ENCODE data around the gene P2RY2. TPM values are rescaled to one million over a fixed set of nuclear protein-coding genes. Genes with fewer than 3 reads are reported as not detected.

Gene P2RY2
- total and polyA plus RNA-seq, 9 of the 15 experiments (the other 6 are each of a cell fraction or from before 2014, with no cell fraction given): not detected

GRCh38 chr11:73217131-73217809, 811 bp upstream of the P2RY2 start:
- TF ChIP-seq TCF3 (CRISPR knock-in tag; IDR thresholded peaks at IDR 0.05): 0 out of 2 replicates have a peak, but pooled peaks have one; percentile 19
- TF ChIP-seq ZNF707 (CRISPR knock-in tag; conservative IDR thresholded peaks at IDR 0.05): no peak
- 0 out of 2 replicates have a peak, but pooled peaks have one; percentile 28 for TF ChIP-seq ZNF24 (IDR thresholded peaks at IDR 0.05)
- peak; percentile 25; the same call in 1 of the 2 replicates for TF ChIP-seq CBFA2T3 (IDR thresholded peaks at IDR 0.05)
- no peaks in the 10 kb centered on the region for H3K36me3 ChIP-seq (ENCODE audit: control insufficient read depth, insufficient read depth, low read length)
- no peaks in the 10 kb centered on the region for H3K9me1 ChIP-seq (ENCODE audit: control insufficient read depth, insufficient read depth, low read length)
- no peaks in the 10 kb centered on the region for H4K20me1 ChIP-seq (replicated peaks; ENCODE audit: control insufficient read depth, insufficient read depth, low read length)
- FAIRE-seq: no peak
- H3K27ac ChIP-seq (ENCODE audit: extremely low read depth, low read depth, low read length): no peak overlapping the region
- no peak overlapping the region for H3K4me3 ChIP-seq
- H3K27me3 ChIP-seq (ENCODE audit: control insufficient read depth in 2 of 2, insufficient read depth in 2 of 2, low read length in 2 of 2): peaks cover 0 to 4% of the 10 kb centered on the region in 2 experiments; a peak in 1 of 5 replicates
- H3K4me1 ChIP-seq (replicated peaks in 1 of 2; ENCODE audit: control insufficient read depth in 2 of 2, insufficient read depth in 2 of 2, low read length in 2 of 2): peaks cover 5 to 20% of the 10 kb centered on the region in 2 experiments; a peak in 4 of 5 replicates
- ATAC-seq: peak; percentile 34; the same call in 2 of the 3 replicates
- DNase-seq (ENCODE audit: extremely low read depth in 1 of 4, low spot score in 3 of 4): peak in 2 of 4 experiments; percentile 20 to 30
- in situ Hi-C loops (cut with MboI) (no loop called here), intact Hi-C loops (cut with micrococcal nuclease) (no loop called here)
- H3K9me3 ChIP-seq (replicated peaks; ENCODE audit: control insufficient read depth, insufficient read depth, low read depth, low read length): no peaks in the 10 kb centered on the region
- H2AFZ ChIP-seq (ENCODE audit: low read depth, low read length): peak overlapping the region; percentile 69
- H3K9ac ChIP-seq (ENCODE audit: insufficient read depth in 1 of 2, low read depth in 2 of 2, low read length in 2 of 2): peak overlapping the region in 1 of 2 experiments; percentile 71; a peak in 2 of 4 replicates
- POLR2A ChIA-PET: interaction anchor here (0.6 to 1.4 kb wide), 2 partner anchors 10 to 608 kb away, joined by 3 to 4 read pairs; no protein-coding TSS in a partner anchor
- WGBS (ENCODE audit: insufficient coverage, low coverage, missing lambda C conversion rate): 40% methylated on average over 15 of the region's 15 CpGs
- peak overlapping the region; percentile 9; the same call in 1 of the 2 replicates for H3K4me2 ChIP-seq (ENCODE audit: insufficient read depth, low read length)
- BruUV-seq (replicated peaks): no TSS peak
- H3K79me2 ChIP-seq (ENCODE audit: control insufficient read depth, insufficient read depth, low read length): no peaks in the 10 kb centered on the region
- CTCF ChIA-PET (ENCODE audit: low intra/inter-chr PET ratio): no interaction called here

- DNase-seq (ENCODE audit: extremely low read depth in 1 of 4, low spot score in 3 of 4) (no peak), ATAC-seq (no peak), FAIRE-seq (no peak)
- H3K36me3 ChIP-seq (ENCODE audit: control insufficient read depth, insufficient read depth, low read length): no peaks in the 10 kb centered on the region
- WGBS (ENCODE audit: insufficient coverage, low coverage, missing lambda C conversion rate): 40% methylated on average over 14 of the region's 14 CpGs
- no peaks in the 10 kb centered on the region for H4K20me1 ChIP-seq (replicated peaks; ENCODE audit: control insufficient read depth, insufficient read depth, low read length)
- no peak for TF ChIP-seq CBFB (CRISPR knock-in tag; IDR thresholded peaks at IDR 0.05)
- TF ChIP-seq ZNF830 (CRISPR knock-in tag; IDR thresholded peaks at IDR 0.05): no peak
- TF ChIP-seq ARID2 (IDR thresholded peaks at IDR 0.05): no peak
- no peak for TF ChIP-seq CBX1 (IDR thresholded peaks at IDR 0.05; ENCODE audit: low read depth)
- TF ChIP-seq ZNF384 (IDR thresholded peaks at IDR 0.05; ENCODE audit: low read depth, low read length): no peak
- TF ChIP-seq HDAC3 (IDR thresholded peaks at IDR 0.05; ENCODE audit: borderline replicate concordance, partially characterized antibody): no peak
- TF ChIP-seq NCOA4 (IDR thresholded peaks at IDR 0.05; ENCODE audit: partially characterized antibody): no peak
- ChIA-PET POLR2A (interaction anchor here (1.4 kb wide), 1 partner anchor 11 kb away, joined by 4 read pairs; no protein-coding TSS in a partner anchor), CTCF (ENCODE audit: low intra/inter-chr PET ratio) (no interaction called here)
- peak overlapping the region; percentile 69 for H2AFZ ChIP-seq (ENCODE audit: low read depth, low read length)
- peaks cover 0 to 4% of the 10 kb centered on the region in 2 experiments; a peak in 1 of 5 replicates for H3K27me3 ChIP-seq (ENCODE audit: control insufficient read depth in 2 of 2, insufficient read depth in 2 of 2, low read length in 2 of 2)
- peaks cover 5 to 20% of the 10 kb centered on the region in 2 experiments; a peak in 4 of 5 replicates for H3K4me1 ChIP-seq (replicated peaks in 1 of 2; ENCODE audit: control insufficient read depth in 2 of 2, insufficient read depth in 2 of 2, low read length in 2 of 2)
- H3K27ac ChIP-seq (ENCODE audit: extremely low read depth, low read depth, low read length): no peak overlapping the region
- in situ Hi-C loops (cut with MboI) (no loop called here), intact Hi-C loops (cut with micrococcal nuclease) (no loop called here)
- peak overlapping the region; percentile 9; the same call in 1 of the 2 replicates for H3K4me2 ChIP-seq (ENCODE audit: insufficient read depth, low read length)
- no peaks in the 10 kb centered on the region for H3K9me1 ChIP-seq (ENCODE audit: control insufficient read depth, insufficient read depth, low read length)
- peak overlapping the region in 1 of 2 experiments; percentile 71; a peak in 1 of 4 replicates for H3K9ac ChIP-seq (ENCODE audit: insufficient read depth in 1 of 2, low read depth in 2 of 2, low read length in 2 of 2)
- no TSS peak for BruUV-seq (replicated peaks)
- no peaks in the 10 kb centered on the region for H3K79me2 ChIP-seq (ENCODE audit: control insufficient read depth, insufficient read depth, low read length)
- no peak overlapping the region for H3K4me3 ChIP-seq
- no peaks in the 10 kb centered on the region for H3K9me3 ChIP-seq (replicated peaks; ENCODE audit: control insufficient read depth, insufficient read depth, low read depth, low read length)
Observed at GRCh38 chr11:73217810-73218105, 323 bp upstream of the P2RY2 start.

Data from K562 (cell line).